Activated CD4-positive, alpha-beta T cell treated with anti-CD3 and anti-CD28 coated beads, Interleukin-2, amount 50 U/mL, for 24 hours (primary cell): ENCODE measurements around the gene STK26.
"Not testable (repeated sequence)": the region's sequence is repeated elsewhere in the genome, so short reads cannot be mapped to it uniquely, and the experiment has no call there.

Source experiments
- DNase-seq, 2 donors: peaks; one replicate each; pipeline ENCODE4 v3.0.0-alpha.2; 2020; ENCODE audit warnings: low read depth in 1 of 2, low spot score in 1 of 2

STK26 gene

DNA sequence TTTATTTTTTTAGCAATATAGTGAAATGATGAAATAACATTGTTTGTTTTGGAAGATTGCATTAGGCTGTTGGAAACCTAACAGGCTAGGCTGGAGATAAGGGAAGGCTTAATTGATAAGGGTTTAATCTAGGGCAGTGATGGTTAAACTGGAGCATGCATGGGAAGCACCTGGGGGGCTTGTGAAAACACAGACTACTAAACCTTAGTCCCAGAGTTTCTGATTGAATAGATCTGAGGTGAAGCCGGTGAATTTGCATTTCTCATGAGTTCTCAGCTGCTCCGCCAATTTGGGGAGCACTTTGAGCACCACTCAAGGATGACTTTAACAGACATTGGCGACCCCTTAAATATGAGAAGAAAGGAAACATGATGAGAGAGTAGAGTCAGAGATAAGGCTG, 11.5 kb downstream of the STK26 start:
- DNase-seq = no peak

DNA sequence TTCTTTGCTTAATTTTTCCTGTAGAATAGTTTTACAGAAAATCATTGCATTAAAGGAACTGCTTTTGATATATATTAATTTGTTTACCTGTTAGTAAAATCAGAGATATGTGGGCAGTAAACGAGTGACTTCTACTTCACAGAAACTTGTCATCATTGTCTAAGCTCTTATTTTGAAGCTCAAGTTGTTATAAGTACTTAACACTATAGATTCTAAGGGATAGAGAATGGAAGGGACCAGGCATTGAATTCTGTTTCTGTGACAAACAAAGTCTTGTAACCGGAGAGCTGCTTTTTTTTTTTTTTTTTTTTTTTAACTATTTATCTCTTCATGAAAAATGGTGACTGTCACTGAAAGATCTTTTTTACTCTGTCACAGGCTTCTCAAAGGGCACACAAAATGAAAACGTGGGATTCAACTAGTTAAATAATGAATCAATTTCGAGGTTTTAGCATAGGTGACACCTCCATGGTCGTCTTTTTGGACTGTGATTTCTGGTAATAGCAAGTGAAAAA, 14.4 kb downstream of the STK26 start:
- DNase-seq = no peak

DNA sequence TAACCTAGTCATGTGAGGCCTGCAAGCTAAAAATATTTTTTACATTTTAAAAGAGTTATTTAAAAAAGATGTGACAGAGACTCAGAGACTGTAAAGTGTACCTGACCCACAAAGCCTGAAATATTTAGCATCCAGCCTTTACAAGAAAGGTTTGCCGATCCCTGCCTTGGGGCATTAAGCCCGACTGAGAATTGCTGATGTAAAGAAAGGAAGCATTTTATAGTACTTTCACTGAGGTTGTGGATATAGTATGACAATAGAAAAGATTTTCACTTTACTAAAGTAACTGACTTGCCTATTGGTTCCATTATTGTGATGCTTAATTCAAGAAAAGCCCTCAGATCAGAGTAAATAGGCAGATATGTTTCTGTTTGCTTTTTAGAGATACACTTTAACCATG, 17.0 kb downstream of the STK26 start:
- DNase-seq = no peak

DNA sequence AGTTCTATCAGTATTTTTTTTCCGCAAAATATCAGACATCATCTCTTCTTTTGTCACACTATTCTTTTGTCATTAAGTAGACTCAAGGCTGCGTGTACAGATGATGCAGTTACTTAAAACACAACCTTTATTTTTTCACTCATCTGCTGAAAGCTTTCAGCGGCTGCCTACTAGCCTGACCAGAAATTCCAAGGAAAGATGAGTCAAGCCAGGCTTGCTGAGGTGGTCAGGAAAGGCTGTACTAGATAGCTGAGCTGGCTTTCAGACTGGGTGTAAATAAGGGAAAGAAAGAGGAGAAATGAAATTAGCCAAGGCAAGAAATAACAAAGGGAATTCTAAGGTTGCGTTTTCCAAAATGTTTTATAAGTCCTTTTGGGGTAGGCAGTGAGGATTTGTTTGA, 17.9 kb downstream of the STK26 start:
- no peak for DNase-seq

DNA sequence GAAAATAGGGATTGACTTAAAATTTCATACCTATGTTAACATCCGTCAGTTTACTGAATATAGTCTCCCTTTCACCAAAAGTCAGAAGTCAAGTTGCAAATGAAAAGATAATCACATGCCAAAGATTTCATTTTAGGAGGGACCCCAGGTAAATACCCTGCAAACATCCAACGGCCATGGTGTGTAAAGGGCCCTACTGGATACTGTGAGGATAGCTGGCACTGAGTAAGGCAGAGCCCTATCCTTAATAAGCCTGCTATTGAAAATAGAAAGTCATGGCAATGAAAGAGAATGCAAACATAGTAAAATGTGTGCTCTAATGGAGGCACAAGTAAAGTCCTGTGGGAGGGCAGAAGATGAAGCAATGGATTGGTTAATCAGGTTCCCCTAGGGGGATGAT, 20.9 kb downstream of the STK26 start:
- no peak for DNase-seq

DNA sequence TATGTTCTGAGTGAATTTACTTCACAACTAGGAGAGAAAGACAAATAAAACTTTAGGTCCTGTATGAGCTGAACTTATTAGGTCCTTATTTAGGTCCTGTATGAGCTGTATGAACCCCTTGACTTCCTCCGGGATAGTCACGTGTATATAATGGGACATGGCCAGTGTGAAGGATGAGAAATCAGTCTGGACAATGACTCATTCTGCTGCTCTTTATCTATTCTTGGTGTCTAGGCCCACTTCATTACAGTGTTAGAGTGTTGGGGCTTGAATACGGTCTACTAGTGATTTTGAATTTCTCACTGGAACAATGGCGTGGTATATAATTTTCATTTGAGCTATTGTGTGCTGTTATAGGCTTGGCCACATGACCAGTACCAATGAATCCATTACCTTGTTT, 21.9 kb downstream of the STK26 start:
- DNase-seq = no peak

DNA sequence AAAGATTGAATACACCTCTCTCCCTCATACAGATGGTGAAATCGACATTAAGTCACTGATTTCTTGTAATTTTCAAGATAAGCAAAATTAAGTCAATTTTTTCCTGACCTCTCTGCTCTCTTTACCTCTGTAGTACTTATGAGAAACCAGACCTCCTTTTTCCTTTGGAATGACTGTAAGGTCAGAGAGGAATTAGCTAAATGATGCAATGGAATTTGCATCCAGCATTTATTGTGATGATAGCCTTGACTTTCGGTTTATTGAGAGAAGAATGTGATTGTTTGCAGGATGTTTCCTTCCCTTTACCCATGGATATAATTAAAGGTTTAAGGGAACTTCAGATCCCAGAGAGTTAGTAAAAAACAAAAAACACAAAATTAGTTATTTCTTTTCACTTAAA, 22.4 kb downstream of the STK26 start:
- DNase-seq = no peak

DNA sequence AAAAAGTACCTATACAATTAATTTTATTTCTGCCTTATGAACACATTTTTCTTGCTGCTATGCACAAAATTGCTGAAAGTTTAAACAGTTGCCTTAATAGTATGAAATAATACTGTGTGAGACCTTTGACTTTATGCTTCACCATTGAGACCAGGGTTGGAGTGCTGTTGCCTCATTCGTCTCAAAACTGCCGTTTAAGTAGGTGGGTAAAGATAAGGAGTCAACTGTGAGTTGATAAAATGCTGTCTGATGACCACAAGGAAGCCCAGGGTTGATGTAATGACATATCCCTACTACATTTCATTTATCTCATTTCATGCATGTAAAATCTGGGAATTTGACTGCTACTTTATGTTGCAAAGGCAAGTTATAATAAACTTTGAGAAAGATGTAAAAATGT, 23.4 kb downstream of the STK26 start:
- DNase-seq = no peak

DNA sequence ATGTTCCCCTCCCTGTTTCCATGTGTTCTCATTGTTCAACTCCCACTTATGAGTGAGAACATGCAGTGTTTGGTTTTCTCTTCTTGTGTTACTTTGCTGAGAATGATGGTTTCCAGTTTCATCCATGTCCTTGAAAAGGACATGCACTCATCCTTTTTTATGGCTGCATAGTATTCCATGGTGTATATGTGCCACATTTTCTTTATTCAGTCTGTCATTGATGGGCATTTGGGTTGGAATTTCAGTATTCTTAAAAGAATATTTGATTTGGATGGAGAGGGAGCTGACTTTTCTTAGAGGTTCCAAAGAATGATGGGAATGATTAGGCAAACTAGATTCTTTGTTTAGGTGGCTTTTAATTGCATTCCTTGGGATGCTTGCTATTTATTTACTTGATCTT, 28.7 kb downstream of the STK26 start:
- DNase-seq = not testable (repeated sequence)

DNA sequence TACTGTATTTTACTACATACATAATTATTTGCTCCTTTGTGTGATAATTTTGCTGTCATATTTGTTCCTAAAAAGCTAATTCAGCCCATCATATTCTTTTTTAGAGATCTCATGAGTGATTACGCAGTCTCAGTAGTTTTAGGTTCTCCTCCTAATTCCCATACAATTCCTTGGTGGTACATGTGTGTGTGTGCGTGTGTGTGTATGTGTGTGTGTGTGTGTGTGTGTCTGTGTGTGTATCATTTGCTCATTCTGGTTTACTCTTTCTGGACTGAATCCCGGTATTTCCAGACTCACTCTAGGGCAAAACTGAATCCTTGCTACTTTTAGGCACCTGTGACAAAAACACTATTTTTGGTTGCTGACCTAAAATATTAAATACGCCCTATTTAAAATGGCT, 34.9 kb downstream of the STK26 start:
- no peak for DNase-seq

DNA sequence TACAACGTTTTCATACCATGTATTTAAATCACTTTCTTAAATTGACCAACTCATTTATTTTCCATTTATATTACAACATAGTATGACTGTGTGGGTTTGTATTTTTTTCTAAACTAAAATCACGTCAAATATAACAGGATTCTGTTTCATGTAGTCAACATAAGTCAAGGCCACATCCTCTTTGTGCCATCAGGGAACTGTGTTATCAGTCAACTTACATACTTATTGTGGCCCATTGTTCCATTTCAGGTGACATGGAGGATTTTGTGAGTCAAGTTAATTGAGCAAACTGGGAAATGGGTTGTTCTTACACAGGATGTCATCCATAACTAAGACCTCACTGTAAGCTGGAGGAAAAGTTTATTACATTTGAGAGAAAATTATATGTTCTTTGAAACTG, 35.9 kb downstream of the STK26 start:
- DNase-seq = no peak

DNA sequence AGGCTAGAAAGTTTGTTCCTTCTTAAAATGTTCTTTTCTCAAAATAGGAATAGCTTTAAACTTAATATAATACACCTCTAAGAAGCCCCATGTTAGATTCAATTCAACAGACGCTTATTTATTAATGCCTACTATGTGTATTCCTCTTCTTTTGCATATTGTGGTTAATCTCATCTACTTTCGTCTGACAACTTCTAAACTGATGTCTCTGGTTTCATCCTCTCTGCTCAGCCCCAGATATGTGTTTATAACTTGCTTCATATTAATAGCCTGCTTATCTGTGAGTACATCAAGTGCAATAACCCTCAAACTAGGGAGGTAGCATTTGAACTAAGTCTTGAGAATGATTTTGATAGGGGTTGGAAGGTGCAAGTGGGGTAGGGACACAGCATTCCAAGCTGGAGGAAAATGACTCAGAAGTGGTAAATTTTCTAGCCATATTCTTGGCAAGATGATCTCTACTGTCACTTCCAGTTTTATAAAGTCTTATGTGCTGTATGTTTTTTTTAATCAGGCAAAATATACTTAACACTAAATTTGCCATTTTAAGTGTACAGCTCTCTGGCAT, 37.0 kb downstream of the STK26 start:
- no peak for DNase-seq

DNA sequence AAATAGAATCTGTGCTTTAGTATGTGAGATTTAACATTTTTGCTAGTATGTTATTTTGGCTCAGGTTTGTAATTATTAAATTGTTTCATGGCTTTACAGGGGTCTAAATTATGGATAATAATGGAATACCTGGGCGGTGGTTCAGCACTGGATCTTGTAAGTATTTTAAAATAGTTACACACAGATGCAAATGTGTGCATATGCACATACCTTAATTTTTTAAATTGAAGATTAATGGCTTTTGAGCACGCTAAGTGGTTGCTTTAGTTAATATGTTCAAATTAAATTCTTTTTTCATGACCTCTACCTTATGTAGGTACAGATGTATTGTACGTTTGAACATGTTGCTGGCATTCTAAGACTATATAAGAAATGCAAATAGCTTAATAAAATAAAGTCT, 40.2 kb downstream of the STK26 start:
- DNase-seq = no peak

DNA sequence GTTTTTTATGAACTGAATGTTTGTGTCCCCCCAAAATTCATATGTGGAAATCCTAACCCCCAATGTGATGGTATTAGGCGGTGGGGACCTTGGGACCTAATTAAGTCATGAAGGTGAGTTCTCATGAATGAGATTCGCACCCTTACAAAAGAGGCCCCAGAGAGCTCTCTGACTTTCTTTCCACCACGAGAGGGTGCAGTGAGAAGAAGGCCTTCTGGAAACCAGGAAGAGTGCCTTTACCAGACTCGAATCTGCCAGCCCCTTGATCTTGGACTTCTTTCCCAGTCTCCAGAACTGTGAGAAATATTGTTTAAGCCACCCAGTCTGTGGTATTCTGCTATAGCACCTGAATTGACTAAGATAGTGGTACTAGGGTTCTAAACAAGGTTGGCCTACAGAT, 40.8 kb downstream of the STK26 start:
- DNase-seq = no peak

DNA sequence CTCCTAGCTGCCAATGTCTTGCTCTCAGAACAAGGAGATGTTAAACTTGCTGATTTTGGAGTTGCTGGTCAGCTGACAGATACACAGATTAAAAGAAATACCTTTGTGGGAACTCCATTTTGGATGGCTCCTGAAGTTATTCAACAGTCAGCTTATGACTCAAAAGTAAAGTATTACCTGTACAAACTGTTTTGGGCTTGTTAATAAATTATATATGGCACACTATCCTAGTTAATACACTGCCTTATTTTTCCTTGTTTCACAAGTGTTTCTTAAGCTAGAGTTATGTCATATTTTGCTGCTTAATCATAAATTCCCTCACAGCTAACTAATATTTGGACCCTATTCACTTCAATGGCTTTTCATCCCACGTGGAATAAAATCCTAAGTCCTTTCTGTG, 45.3 kb downstream of the STK26 start:
- no peak for DNase-seq

DNA sequence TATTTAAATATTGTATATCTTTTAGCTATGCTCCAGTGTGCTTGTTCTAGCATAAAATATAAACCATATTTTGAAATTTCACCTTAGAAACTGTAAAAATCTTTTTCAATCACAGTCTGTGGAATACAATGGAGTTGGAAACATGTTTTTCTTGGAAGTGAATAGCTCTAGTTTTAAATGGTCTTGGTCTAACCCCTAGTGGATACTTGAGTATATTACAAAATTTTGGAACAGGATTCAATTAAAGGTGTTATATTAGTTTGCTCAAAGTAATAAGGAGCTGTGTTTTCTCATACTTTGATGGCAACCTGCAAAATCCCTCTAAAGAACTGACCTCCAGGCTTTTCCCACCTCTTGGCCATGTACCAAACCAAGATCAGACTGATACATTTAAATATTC, 48.2 kb downstream of the STK26 start:
- no peak for DNase-seq

DNA sequence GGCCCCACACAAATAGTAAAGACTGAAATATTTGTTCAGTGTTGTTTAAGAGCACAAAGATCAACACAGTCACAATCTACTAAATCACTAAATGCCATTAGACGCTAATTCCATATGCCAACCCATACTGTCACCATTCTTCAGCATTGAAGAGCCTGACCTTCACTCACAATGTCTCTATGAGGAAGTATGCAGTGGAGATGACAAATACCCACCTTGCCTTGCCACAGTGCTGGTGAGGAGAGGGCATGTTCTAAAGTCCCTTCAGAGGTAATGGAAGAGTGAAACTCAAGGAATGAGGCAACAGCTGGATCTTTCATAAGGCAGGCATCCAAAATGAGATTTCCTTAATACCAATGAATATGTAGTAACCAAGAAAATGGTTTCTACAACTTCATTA, 54.3 kb downstream of the STK26 start:
- no peak for DNase-seq

DNA sequence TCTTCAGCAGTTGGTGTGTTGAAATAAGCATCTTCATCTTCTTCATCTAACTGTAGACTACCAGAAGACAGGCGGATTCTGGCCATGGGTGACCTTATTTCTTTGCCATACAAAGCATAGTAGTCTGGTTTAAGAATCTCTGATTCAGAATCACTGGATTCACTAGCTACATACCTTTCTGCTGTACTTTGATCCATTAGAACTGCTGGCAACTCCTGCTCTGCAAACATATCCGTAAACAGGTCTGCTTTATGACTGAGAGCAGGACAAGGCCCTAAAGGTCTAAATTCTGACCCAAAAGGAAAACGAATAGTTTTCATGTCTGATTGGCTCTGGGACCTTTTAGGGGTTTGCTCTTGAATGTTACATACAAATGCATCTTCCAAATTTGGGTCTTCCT, 54.8 kb downstream of the STK26 start:
- no peak for DNase-seq

DNA sequence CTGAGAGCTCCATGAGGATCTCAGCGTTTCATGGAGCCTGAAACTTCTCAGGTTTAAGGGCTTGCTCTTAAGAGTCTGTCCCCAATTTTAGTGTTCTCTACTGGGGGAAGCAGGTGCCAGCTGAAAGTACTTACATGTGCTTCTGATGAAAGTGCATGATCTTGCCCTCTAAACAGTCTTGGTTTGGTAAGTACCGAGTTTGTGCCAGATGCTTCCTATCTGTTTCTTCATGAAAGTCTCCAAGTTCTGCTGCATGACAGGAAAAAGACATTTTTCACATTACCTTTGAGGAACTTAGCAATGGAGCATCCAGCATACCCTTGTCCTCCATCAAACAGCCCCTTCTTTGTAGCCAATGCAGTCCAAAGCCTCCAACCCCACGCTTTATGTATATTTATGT, 62.7 kb downstream of the STK26 start:
- DNase-seq = no peak

DNA sequence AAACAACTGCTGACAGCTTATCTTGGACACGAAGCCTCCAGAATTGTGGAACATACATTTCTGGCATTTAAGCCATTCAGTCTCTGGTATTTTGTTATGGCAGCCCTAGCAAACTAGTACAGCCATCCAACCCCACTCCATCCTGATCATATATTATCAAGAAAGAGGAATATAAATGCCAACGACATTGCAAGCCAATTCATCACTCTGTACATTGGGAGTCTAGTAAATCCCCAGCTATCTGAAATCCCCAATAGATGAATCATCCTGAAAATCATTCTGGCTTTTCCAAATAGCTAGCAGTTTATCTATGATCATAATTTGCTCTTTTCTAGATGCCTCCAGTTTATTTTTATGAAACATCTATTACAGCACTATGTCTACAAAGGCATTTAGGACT, 63.6 kb downstream of the STK26 start:
- DNase-seq = no peak

DNA sequence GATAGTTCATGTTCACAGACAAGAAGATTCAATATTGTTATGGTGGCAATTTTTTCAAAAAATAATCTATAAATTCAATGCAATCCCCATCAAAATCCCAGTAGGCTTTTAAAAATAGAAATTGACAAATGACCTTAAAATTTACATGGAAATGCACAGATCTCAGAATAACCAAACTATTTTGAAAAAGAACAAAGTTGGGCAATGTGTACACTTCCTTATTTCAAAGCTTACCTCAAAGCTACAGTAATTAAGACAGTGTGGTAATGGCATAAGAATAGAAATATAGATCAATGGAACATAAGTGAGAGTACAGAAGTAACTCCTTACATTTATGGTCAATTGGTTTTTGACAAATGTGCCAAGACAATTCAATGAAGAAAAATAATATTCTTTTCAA, 65.8 kb downstream of the STK26 start:
- DNase-seq = no peak

DNA sequence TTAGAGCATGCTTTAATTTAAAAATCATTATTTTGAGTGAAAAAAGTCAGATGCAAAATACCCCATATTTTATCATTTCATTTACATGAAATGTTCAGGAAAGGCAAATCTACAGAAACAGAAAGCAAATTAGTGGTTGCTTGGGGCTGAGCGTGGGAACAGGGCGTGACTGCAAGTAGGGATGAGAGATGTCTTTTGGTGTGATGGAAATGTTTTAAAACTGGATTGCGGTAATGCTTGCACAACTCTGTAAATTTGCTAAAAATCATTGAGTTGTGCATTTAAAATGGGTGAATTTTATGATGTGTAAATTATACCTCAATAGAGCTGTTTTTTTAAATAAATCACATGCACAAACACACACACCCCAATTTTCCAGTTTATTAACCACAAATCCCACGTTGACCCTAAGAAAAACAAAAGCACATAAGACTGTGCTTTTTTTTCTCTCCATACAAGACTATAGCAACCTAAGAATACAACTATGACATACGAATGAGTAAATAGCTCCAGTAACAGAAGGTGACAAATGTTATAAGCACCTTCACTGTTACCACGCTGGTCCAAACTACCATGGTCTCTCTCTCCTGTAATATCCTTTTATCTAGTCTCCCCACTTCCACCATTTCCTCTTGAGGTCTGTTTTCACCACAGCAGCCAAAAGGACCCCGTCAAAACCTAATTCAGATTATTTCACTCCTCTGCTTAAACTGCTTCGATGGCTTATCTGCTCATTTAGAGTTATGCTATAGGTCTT, 67.5 kb downstream of the STK26 start:
- DNase-seq = no peak

DNA sequence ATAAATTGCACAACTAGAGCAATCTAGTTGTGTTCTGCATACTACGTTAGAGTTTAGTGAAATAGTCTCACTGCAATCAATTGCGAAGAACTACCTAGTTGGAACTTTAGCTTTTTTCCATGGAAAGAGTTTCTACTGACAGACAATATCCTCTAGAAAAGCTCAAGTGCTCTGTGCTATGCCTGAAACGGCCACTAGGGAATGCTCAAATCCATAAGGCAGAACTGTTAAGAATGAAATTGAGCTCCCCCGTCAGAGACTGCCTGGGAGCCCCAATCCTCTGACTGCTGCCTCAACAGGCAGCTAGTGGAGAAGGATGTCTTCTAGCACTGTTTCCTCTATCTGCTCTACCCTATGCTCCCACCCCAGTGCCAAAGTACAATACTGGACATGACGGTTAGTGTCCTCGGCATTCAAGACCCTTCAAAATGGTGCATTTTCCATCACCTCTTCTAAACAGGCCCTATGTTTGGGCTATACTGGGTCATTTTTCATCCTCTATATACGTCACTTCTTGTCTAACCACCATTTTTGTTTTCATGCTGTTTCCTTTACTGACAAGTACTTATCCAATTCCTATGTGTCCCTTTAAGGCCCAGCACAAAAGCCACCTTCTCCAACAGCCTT, 69.5 kb downstream of the STK26 start:
- peak; percentile 5 to 16 for DNase-seq
